ENCODE data around the gene EEF1G.
A peak's percentile ranks its signal among the peaks of the same experiment; 100 is the strongest.

The EEF1G gene

DNA sequence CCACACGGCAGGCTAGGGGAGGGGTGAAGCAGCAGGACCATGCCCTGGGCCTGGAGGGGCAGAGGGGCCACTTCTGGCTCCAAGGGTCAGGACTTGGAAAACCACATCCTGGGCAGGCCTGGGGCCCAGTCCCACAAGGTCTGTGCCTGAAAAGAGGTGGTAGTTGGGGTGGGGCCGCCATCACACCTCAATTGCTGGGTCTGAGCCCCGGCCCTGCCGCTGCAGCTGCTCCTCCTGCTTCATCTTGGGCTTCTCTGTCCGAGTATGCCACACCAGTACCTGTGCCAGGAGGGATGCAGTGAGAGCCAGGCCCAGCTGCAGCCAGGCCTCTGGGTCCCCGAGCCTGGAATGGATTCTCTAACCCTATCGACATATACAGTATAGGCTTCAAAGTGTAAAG, 41.8 kb upstream of the EEF1G start:
- CTCF ChIA-PET = no interaction called here
- DNase-seq (ENCODE audit: extremely low spot score) = no peak
- TF ChIP-seq HDGF (IDR thresholded peaks at IDR 0.05; ENCODE audit: borderline replicate concordance) (no peak), ELF4 (IDR thresholded peaks at IDR 0.05) (no peak), SP1 (IDR thresholded peaks at IDR 0.05) (no peak), TARDBP (IDR thresholded peaks at IDR 0.05) (no peak), FOXM1 (IDR thresholded peaks at IDR 0.05; ENCODE audit: borderline replicate concordance) (no peak), ARNT (IDR thresholded peaks at IDR 0.05) (no peak), NFRKB (IDR thresholded peaks at IDR 0.05) (no peak)
- TF ChIP-seq, protein P1, sequence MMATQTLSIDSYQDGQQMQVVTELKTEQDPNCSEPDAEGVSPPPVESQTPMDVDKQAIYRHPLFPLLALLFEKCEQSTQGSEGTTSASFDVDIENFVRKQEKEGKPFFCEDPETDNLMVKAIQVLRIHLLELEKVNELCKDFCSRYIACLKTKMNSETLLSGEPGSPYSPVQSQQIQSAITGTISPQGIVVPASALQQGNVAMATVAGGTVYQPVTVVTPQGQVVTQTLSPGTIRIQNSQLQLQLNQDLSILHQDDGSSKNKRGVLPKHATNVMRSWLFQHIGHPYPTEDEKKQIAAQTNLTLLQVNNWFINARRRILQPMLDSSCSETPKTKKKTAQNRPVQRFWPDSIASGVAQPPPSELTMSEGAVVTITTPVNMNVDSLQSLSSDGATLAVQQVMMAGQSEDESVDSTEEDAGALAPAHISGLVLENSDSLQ (IDR thresholded peaks at IDR 0.05) = no peak
- POLR2A ChIA-PET = interaction anchor here (1.0 to 2.1 kb wide), 3 partner anchors 24 to 56 kb away, joined by 4 to 6 read pairs (median 5); partner anchors contain the start of genes INTS5, LBHD1, TUT1 and UQCC3

DNA sequence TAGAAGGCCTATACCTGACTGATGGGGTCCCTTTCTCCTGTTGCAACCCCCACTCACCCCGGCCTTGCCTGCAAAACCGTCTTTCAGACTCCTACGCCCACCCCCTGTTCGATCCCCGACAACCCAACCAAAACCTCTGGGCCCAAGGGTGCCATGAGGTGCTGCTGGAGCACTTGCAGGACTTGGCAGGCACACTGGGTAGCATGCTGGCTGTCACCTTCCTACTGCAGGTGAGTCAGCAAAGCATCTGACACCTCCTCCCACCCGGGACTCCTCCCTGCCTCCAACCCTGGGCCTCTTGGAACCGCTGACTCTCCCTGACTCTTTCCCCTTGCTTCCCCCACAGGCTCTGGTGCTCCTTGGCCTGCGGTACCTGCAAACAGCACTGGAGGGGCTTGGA, 40.6 kb upstream of the EEF1G start:
- DNase-seq (ENCODE audit: extremely low spot score) = no peak
- TF ChIP-seq BHLHE40 (IDR thresholded peaks at IDR 0.05; ENCODE audit: borderline replicate concordance) = no peak
- TF ChIP-seq SUZ12 (IDR thresholded peaks at IDR 0.05) = no peak
- TF ChIP-seq CTBP1 (IDR thresholded peaks at IDR 0.05; ENCODE audit: borderline replicate concordance) = no peak
- TF ChIP-seq LEF1 (IDR thresholded peaks at IDR 0.05; ENCODE audit: borderline replicate concordance) = no peak
- no peak for TF ChIP-seq HDGF (IDR thresholded peaks at IDR 0.05; ENCODE audit: borderline replicate concordance)
- TF ChIP-seq NFRKB (IDR thresholded peaks at IDR 0.05) = no peak
- CTCF ChIA-PET = no interaction called here
- POLR2A ChIA-PET = interaction anchor here (2.1 kb wide), 1 partner anchor 23 kb away, joined by 6 read pairs; the partner anchor contains the start of gene TUT1

DNA sequence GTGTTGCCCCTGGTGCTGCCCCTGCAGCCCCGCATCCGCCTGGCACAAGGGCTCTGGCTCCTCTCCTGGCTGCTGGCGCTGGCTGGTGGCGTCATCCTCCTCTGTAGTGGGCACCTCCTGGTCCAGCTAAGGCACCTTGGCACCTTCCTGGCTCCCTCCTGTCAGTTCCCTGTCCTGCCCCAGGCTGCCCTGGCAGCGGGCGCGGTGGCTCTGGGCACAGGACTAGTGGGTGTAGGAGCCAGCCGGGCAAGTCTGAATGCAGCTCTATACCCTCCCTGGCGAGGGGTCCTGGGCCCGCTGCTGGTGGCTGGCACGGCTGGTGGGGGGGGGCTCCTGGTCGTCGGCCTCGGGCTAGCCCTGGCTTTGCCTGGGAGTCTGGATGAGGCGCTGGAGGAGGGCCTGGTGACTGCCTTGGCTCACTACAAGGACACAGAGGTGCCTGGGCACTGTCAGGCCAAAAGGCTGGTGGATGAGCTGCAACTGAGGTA, 39.6 kb upstream of the EEF1G start:
- DNase-seq (ENCODE audit: extremely low spot score) = no peak
- POLR2A ChIA-PET = interaction anchor here (1.0 to 3.0 kb wide), 3 partner anchors 9 to 21 kb away, joined by 4 to 21 read pairs (median 4); partner anchors contain the start of genes B3GAT3, MTA2 and TUT1
- CTCF ChIA-PET = interaction anchor here (0.8 kb wide), 1 partner anchor 9 kb away, joined by 3 read pairs; no protein-coding TSS in a partner anchor
- no peak for TF ChIP-seq TARDBP (IDR thresholded peaks at IDR 0.05)
- TF ChIP-seq ELF4 (IDR thresholded peaks at IDR 0.05) = no peak
- TF ChIP-seq L3MBTL2 (conservative IDR thresholded peaks at IDR 0.05) = no peak
- TF ChIP-seq, protein P1 (IDR thresholded peaks at IDR 0.05) = no peak
- no peak for TF ChIP-seq FOXA1 (IDR thresholded peaks at IDR 0.05)
- TF ChIP-seq FOXK2 (IDR thresholded peaks at IDR 0.05) = no peak
- TF ChIP-seq CTBP1 (IDR thresholded peaks at IDR 0.05; ENCODE audit: borderline replicate concordance) = no peak
- TF ChIP-seq ARNT (IDR thresholded peaks at IDR 0.05) = no peak
- no peak for TF ChIP-seq ZNF384 (IDR thresholded peaks at IDR 0.05)
- TF ChIP-seq SP1 (IDR thresholded peaks at IDR 0.05) = no peak
- TF ChIP-seq LEF1 (IDR thresholded peaks at IDR 0.05; ENCODE audit: borderline replicate concordance) = no peak
- no peak for TF ChIP-seq BHLHE40 (IDR thresholded peaks at IDR 0.05; ENCODE audit: borderline replicate concordance)

DNA sequence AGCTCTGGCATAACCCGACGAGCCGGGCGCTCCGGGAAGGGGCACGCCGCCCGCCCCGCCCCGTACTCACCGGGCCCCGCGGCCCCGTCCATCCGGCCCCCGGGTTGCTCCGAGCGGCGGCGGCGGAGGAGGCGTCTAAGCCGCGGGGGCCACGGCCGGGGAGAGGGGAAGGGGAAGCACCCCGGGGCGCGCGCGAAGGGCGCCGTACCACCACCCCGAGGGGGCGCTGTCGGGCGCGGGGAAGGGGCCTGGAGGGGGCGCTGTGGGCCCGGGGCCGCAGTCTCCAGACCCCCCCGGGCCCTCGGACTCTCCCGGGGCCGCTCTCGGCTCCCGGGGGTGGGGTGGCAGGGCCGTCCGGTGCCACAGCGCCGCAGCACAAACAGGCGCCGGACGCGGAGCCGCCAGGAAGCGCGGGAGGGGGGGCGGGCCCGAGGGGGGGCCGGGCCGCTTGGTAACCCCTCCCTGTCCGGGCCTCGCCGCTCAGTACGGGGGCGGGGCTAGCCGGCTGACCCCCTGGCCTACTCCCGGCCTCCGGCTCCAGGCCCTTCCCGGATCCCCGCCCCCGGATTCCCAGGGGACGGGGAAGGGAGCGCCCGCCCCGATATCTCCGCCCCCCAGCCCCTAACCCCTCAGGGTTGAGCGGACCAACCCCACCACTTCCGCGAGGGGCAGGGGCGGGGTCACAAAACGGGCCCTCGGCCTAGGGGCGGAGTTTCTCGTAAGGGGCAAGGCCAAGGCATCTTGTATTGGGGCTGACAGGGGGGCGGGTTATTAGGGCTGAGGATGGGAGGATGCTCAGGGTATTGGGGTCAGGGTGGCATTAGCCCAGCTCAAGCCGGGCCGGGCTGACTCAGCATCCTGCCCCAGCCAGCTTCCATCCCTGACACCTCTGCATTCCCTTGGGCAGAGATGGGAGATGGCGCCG, 38.9 kb upstream of the EEF1G start, which contains the start of the genes EML3 and ROM1:
Gene EML3, minus strand, starts transcription at position 410 of the 925 bp plus-strand sequence. Its CDS starts 318 bp downstream, at position 92.
Gene ROM1, plus strand, starts transcription at position 892 of the 925 bp plus-strand sequence. Its CDS starts 25 bp downstream, at position 917.
- ChIA-PET POLR2A (interaction anchor here (0.6 to 3.0 kb wide), 16 partner anchors 9 to 229 kb away, joined by 3 to 21 read pairs (median 4); partner anchors contain the start of genes B3GAT3, C11orf98, CSKMT and GANAB), CTCF (interaction anchor here (0.7 to 1.8 kb wide), 9 partner anchors 8 to 249 kb away, joined by 3 to 16 read pairs (median 5); partner anchors contain the start of genes MTA2 and TUT1)
- DNase-seq (ENCODE audit: extremely low spot score) = peak; percentile 76
- no peak for TF ChIP-seq ELF4 (IDR thresholded peaks at IDR 0.05)
- no peak for TF ChIP-seq ARNT (IDR thresholded peaks at IDR 0.05)
- TF ChIP-seq FOXM1 (IDR thresholded peaks at IDR 0.05; ENCODE audit: borderline replicate concordance) = peak; percentile 84; the same call in 1 of the 2 replicates
- TF ChIP-seq LEF1 (IDR thresholded peaks at IDR 0.05; ENCODE audit: borderline replicate concordance) = 0 out of 2 replicates have a peak, but pooled peaks have one; percentile 48

DNA sequence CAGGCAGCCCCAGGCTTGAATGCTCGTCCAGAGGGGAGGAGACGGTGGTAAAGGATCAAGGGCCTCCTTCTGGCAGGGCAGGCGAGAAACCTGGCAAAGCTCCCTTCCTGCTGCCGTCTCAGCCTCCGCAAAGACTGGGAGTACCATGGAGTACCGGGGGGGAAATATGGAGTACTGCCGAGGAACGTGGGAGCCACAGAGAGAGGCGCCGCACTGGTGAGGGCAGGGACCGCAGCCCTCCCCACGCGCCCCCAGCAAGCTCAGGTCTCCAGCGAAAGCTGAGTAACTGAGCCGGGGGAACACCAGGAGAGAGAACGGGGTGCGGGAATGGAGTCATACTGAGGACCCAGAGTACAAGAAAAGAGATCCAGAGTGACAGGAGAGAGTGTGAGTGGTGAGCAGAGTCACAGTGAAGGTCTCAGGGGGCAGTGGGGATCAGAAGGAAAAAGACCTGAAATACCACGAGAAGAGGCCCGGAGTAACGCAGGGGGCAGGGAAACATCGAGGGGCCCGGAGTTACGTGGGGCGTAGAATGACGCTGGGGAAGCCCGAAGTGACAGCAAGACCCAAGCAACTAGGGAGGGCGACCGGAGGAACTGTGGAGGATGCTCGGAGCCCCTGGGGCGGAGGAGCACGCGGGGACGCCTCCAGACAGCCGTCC, 38.1 kb upstream of the EEF1G start:
- TF ChIP-seq LEF1 (IDR thresholded peaks at IDR 0.05; ENCODE audit: borderline replicate concordance) = no peak
- ChIA-PET CTCF (interaction anchor here (0.5 to 1.8 kb wide), 12 partner anchors 8 to 458 kb away, joined by 3 to 16 read pairs (median 4); partner anchors contain the start of genes MTA2 and TUT1), POLR2A (interaction anchor here (0.6 to 3.0 kb wide), 15 partner anchors 10 to 229 kb away, joined by 3 to 21 read pairs (median 5); partner anchors contain the start of genes B3GAT3, C11orf98, CSKMT and GANAB)
- no peak for DNase-seq (ENCODE audit: extremely low spot score)
